Measurements from ENCODE around the gene RIPK1.

DNA sequence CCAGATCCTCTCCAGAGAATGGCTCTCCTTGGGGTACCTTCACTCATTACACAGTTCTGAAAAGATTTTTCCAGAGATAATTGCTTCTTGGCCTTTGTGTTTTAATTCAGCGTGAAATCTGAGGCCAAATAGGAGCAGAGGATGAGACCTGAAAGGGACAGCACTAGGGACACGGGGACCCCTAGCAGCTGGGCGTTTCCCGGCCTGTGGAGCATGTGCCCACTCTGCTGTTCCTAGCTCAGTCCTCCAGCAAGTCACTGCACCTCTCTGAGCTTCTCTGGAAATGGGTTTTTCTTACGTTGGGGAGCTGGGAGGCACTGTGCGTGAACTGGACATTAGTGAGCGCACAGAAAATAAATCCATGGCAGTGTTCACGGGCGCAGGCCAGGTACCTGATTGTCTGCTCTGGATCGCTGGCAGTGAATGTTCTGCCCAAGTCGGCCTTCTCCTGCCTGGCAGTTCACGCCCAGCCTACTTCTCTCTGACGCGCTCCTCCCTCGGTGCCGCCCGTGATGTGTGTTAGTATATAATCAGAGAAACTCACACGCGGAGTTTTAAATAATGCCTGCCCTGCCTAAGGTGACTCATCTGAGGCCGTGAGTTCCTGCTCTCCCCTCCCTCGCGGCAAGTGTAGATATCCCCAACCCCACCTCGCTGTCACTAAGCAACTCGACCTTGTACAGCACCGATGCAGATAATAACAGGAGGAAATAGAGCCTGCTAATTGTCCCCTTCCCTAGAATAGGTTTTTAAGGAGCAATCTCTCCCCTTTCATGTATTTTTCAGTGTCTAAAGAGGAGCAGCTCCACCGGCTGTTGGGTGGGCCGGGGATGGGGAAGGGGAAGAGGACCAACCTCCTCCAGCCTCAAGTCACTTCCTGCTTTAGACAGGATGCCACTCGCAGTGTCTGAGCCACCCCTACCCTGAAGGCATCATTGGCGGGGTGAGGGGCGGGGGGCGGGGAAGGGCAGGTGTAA is 91.8 kb downstream of the RIPK1 start:
- no peak for TF ChIP-seq EZH2 (IDR thresholded peaks at IDR 0.05)
- TF ChIP-seq, protein P1, sequence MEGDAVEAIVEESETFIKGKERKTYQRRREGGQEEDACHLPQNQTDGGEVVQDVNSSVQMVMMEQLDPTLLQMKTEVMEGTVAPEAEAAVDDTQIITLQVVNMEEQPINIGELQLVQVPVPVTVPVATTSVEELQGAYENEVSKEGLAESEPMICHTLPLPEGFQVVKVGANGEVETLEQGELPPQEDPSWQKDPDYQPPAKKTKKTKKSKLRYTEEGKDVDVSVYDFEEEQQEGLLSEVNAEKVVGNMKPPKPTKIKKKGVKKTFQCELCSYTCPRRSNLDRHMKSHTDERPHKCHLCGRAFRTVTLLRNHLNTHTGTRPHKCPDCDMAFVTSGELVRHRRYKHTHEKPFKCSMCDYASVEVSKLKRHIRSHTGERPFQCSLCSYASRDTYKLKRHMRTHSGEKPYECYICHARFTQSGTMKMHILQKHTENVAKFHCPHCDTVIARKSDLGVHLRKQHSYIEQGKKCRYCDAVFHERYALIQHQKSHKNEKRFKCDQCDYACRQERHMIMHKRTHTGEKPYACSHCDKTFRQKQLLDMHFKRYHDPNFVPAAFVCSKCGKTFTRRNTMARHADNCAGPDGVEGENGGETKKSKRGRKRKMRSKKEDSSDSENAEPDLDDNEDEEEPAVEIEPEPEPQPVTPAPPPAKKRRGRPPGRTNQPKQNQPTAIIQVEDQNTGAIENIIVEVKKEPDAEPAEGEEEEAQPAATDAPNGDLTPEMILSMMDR (IDR thresholded peaks at IDR 0.05): no peak
